H54 (cell line): ENCODE results near the gene PPP2R5C.
"Not testable (repeated sequence)": the region's sequence is repeated elsewhere in the genome, so short reads cannot be mapped to it uniquely, and the experiment has no call there.

Source experiments
- DNase-seq: peaks from one replicate; pipeline ENCODE4 v3.0.0; 2011; ENCODE audit warnings: low spot score, mixed read lengths; ENCODE audit not compliant: insufficient read length
- FAIRE-seq: peaks from 3 replicates; lab custom pipeline; 2011; peaks lifted over from hg19 to GRCh38; lab: Jason Lieb, UNC
- POLR2A ChIP-seq: IDR thresholded peaks from 2 replicates; pipeline ENCODE4 v1.6.1; 2011; ENCODE audit warnings: low read depth, mild to moderate bottlenecking, low read length

PPP2R5C gene

DNA sequence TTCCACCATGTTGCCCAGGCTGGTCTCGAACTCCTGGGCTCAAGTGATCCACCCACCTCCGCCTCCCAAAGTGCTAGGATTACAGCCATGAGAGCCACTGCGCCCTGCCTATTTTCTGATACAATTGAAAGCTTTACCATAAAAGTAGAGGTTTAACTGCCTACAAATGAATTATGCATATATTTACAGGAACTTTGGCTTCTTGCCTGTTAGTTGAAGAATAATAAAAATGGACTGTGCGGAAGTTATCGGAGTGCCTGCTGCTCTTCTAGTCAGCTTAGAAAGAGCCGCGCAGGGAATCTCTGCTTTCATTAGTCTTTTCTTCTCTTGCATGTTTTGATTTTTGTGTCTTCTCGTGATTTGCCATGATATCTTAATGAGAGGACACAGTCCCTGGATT is 34.5 kb downstream of the PPP2R5C start:
- no peak for FAIRE-seq
- no peak for TF ChIP-seq POLR2A
- DNase-seq: no peak

DNA sequence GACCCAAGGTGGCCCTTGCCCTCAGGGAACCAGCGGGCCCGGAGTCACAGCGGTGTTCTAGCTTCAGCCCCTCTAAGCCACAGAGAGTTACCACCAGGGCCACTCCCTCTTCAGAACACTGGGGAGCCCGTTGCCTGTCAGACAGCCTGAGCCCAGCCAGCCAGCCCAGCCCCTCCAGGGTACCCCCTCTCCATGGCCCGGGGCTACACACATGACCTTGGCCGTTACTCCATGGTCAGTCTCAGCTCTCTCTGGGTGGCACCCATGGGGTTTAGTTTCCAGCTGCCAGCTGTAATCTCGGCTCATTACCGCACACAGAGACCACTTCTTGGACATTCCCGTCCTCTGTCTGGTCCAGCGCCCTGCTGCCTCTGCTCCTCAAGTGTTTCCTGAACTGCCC is 35.0 kb downstream of the PPP2R5C start:
- DNase-seq (no peak), FAIRE-seq (no peak)
- no peak for TF ChIP-seq POLR2A

DNA sequence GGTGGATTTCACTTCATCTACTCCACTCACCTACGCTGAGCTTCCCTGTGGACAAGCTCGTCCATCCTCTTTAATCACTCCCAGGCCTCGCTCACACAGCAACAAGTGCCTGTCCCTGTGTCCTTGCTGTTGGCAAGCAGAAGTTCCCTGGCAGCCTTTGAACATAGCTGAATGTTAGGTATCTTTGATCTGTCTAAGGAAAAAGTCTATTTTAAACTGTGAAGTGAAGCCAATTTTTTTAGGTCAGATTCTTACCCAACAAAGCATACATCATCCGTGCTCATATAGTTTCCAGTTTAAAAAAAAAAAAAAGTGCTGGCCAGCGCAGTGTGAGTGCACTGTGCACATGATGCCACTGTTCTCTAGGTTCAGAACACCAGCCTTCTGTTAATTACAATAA is 36.3 kb downstream of the PPP2R5C start:
- no peak for TF ChIP-seq POLR2A
- no peak for FAIRE-seq

DNA sequence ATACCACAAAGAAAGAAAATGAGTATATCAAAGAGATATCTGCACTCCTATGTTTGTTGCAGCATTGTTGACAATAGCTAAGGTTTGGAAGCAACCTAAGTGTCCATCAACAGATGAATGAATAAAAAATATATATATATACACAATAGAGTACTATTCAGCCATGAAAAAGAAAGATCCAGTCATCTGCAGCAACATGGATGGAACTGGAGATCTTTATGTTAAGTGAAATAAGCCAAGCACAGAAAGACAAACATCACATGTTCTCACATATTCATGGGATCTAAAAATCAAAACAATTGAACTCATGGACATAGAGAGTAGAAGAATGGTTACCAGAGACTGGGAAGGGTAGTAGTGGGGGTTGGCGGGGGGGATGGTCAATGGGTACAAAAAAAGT is 42.9 kb downstream of the PPP2R5C start:
- not testable (repeated sequence) for DNase-seq

More for the DNA sequence above, 36.3 kb downstream of the PPP2R5C start:
- no peak for DNase-seq

DNA sequence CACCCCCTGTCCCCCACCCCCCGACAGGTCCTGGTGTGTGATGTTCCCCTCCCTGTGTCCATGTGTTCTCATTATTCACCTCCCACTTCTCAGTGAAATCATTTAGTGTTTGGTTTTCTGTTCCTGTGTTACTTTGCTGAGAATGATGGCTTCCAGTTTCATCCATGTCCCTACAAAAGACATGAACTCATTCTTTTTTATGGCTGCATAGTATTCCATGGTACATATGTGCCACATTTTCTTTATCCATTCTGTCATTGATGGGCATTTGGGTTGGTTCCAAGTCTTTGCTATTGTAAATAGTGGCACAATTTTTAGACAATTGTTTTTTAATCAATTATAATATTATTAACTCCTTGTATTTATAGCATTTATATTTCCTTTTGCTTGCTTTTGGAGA is 44.7 kb downstream of the PPP2R5C start:
- DNase-seq, FAIRE-seq: not testable (repeated sequence)

More for the DNA sequence above, 42.9 kb downstream of the PPP2R5C start:
- not testable (repeated sequence) for FAIRE-seq

DNA sequence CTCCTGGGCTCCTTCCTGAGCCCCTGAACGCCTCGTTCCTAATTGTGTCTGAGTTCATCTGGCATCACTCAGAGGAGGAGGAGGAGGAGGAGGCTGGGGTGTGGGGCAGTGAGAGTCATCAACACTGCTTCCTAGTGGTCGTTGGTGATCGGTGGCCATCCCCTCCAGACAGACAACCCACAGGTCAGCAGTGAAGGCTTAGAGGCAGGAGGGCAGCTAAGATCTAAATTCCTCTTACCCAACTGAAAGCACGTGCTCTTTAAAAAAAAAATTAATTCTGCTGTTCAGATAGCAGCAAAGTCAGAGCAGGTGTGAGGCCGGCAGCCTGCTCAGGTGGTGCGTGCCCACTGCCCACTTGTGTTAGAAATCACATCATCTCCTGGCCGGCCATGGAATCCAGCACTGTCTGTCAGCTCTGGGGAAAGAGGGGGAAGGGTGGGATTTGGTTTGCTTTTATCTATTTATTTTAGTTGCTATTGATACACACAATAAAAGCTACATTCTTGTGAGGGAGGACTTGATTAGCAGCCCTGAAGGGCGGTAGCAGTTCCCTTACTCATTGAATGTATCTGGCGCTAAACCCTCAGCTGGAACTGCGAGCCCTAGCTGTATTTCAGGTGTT is 46.6 kb downstream of the PPP2R5C start:
- peak; percentile 66 for FAIRE-seq
- no peak for DNase-seq
- TF ChIP-seq POLR2A: no peak

DNA sequence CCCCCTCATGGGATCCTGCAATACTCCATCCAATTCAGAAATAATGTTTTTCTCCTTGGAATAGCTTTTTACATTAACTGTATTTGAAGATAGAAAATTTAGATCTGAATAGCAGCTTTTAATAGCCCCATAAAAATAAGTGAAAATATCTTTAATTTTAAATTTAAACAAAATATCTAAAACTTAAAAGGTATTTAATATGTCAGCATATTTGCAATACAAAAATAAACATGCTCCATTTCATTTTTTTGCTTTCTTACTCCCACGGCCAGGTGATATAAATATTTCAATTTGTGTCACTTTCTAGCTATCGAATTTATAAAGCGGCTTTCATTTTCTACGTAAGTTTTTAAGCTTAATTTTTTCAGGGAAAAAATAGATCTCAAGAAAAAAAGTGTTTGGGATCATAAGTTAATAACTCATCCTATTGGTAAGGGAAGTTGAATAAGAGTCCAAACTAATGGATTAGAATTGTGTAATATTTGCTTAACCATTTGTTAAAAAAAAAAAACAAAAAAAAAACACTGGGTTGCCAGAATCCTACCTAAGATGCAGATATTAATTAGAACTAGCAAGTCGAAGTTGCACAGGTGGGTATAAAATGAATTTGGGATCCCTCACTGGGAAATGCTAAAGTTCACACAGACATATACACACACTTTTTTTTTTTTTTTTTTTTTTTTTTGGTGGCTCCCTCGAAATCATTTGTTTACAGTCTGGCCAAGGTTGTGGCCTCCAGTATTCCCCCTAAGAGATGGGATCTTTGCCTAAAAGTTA is 47.6 kb downstream of the PPP2R5C start:
- FAIRE-seq (no peak), DNase-seq (no peak)
- TF ChIP-seq POLR2A: no peak

DNA sequence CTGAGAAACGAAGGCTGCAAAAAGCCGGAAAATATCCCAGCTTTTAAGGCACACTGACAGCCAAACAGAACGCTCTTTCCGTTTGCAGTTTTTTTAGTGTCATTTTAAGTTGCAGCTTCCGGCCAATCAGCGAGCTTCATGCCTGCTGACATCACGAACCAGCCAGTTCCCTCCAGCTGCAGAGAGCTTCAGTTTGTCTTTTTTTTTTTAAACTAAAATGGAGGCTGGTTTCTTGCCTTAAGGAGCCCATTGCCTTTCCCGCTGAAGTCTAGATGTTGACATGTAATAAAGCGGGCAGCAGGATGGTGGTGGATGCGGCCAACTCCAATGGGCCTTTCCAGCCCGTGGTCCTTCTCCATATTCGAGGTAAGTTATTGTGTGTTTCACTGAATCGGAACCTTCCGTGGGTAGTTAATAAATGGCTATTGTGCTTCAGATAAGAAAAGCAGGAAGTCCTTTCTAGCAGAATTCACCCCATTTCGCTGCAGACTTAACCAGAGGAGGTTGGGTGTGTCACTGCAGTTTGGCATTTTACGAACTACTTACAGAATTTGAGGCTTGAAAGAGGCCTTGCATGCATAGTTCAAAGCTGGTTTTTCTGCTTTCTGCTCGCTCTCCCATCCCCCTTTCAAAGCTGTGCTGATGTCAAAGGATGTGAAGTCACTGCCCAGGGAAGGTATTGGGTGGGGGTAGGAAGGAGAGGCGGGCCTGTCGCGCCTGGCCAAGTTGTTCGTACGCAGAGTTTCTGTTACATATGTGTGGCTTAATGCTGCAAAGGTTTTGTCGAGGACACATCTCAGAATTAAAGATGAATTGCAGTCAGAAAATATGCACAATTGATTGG is 48.4 kb downstream of the PPP2R5C start:
- FAIRE-seq (peak; percentile 99), DNase-seq (peak; percentile 61)
- peak; percentile 23; the same call in 1 of the 2 replicates for TF ChIP-seq POLR2A

DNA sequence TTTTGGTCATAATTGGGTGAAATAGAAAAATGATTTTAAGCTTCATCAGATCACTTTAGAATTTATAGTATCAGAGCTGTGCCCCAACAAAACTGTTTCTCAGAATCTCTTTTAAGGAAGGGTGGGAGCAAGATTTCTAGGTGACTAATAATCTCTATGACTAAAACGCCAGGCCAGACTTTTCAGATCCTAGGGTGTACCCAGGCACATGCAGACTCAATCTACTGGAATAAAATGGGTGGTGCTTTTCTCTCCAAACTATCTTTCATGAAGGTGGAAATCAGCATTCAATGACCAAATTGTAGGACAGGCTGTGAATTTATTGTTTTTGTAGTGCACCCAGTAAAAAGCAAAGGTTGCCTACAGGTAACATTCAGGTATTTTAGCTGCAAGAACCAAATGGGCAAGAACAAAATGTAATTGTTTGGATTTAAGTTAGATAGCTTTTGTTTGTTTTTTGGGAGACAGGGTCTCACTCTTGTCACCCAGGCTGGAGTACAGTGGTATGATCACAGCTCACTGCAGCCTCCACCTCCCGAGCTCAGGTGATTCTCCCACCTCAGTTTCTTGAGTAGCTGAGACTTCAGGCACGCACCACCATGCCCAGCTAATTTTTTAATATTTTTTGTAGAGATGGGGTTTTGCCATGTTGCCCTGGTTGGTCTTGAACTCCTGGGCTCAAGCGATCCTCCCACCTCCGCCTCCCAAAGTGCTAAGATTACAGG is 49.5 kb downstream of the PPP2R5C start:
- DNase-seq: no peak
- FAIRE-seq: peak; percentile 90
- no peak for TF ChIP-seq POLR2A

DNA sequence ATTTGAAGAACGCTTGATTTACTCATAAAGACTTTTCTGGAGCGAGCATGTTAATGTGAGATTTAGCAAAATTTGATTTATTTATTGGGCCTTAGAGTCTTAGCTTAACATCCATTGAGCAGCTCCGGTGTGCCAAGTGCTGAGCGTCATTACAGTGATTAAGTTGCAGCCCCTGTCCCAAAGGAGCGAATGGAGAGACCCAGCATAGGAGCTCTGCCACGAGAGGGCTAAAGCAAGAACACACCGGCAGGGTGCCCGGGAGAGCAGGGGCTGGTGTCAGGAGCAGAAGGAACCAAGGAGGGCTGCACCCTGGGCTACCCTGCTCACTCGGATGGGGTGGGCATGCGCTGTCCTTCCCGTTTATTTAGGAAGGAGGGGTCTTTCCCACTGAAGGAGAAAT is 50.6 kb downstream of the PPP2R5C start:
- DNase-seq: no peak
- no peak for TF ChIP-seq POLR2A
- no peak for FAIRE-seq

DNA sequence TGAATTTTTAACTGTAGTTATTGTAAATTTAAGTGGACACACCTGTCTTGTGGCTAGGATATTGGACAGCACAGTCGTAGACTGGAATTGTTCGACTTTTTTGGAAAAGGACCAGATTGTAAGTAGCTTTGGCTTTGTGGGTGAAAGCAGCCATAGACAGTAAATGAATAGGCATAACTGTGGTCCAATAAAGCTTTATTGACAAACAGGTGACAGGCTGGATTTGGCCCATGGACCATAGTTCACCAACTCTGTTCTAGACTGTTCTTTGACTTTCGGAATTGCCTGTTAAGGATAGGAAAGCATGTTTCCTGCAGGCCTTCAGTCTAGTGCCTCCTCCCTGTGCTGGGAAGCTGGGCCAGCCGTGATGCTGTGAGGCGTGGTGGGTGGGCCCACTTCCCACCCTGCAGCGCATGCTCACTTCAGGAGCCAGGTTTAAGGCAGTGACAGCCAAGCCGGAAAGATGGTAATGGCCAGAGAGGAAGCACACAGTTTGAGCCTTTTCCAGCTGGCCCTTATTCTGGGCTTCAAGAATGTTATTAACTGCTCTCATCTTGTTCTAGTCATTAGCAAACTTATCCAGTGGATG is 51.8 kb downstream of the PPP2R5C start:
- TF ChIP-seq POLR2A: no peak
- no peak for FAIRE-seq

DNA sequence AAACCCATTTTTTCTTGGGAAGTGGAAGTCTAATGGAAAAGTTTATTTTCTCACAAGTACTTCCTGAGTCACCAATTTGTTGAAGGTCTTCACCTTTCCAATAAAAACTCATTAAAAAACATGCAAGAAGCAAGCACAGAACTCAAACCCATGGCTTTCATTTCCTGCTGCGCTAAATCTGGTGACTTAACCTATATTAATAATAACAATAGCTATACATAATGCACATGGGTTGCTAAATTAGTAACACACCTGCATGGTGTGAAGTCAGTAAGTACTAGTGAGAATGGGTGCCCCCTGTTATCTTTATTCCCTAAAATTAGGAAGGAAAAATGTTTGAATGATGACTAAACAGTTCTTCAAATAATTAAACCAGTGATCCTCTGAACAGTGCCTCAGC is 52.3 kb downstream of the PPP2R5C start:
- no peak for TF ChIP-seq POLR2A
- DNase-seq (no peak), FAIRE-seq (peak; percentile 41)

More for the DNA sequence above, 51.8 kb downstream of the PPP2R5C start:
- no peak for DNase-seq

DNA sequence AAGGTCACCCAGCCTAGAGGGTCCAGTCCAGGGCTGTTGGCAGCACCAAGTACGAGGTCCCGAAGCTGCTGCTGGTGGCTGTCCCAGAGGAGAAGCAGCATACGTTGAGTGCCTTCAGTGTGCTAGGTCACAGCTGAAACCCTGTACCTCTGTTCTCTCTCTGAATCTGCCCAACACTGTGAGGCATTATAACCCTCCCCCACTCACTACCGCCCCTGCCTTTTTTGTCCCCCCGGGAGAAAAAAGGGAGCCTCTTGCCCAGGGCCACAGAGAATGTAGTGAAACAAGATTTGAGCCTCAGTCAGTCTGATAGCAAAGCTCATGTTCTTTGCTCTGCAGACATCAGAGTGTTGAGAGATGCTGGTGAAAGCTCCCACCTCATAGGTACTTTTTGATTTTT is 53.4 kb downstream of the PPP2R5C start:
- DNase-seq: no peak
- FAIRE-seq: no peak
- TF ChIP-seq POLR2A: no peak
